PC-9 (cell line): ENCODE measurements around the gene KCNMB2. TPM values are rescaled to one million over a fixed set of nuclear protein-coding genes. Genes with fewer than 3 reads are reported as not detected.

Experiments used
- BruUV-seq: library from RNA; stranded (reverse); fragments of 400-500 nt; replicated peaks from 2 replicates; lab custom pipeline; 2021; lab: Mats Ljungman, UMichigan
- CTCF ChIA-PET: fragments of 300-600 bp; sonication (Branson Sonifier 250); formaldehyde crosslinking; loops from one replicate; lab custom pipeline; 2022; ENCODE audit warnings: antibody characterized with exemption; lab: Charles Lee
- POLR2A ChIA-PET: fragments of 300-600 bp; sonication (Branson Sonifier 250); formaldehyde crosslinking; loops from one replicate; lab custom pipeline; 2022; ENCODE audit warnings: antibody characterized with exemption; ENCODE audit not compliant: unreplicated experiment; lab: Charles Lee
- DNase-seq, 2 experiments: peaks; one replicate each; pipeline versions ENCODE4 v3.0.0 to v3.0.0-alpha.2; 2015 to 2022; ENCODE audit warnings: mixed read lengths in 1 of 2
- H2AFZ ChIP-seq: fragments of 200-600 bp; sonication (generic); 2 replicates; pipeline ENCODE4 v1.8.1; 2017; ENCODE audit warnings: antibody characterized with exemption
- H3F3A ChIP-seq: fragments of 200-600 bp; sonication (generic); 2 replicates; pipeline ENCODE4 v1.8.1; 2017; ENCODE audit warnings: antibody characterized with exemption, mild to moderate bottlenecking, low read depth; ENCODE audit not compliant: insufficient read depth
- H3K27ac ChIP-seq: fragments of 200-600 bp; sonication (generic); 2 replicates; pipeline ENCODE4 v1.6.1; 2016; ENCODE audit warnings: mixed run types
- H3K27me3 ChIP-seq: fragments of 200-600 bp; sonication (generic); 2 replicates; pipeline ENCODE4 v1.6.1; 2016; ENCODE audit warnings: low read depth, mixed run types; ENCODE audit not compliant: insufficient read depth
- H3K36me3 ChIP-seq: fragments of 200-600 bp; sonication (generic); 2 replicates; pipeline ENCODE4 v1.6.1; 2016; ENCODE audit warnings: low read depth, mixed run types
- H3K4me1 ChIP-seq: fragments of 200-600 bp; sonication (generic); replicated peaks from 2 replicates; pipeline ENCODE4 v1.6.1; 2016; ENCODE audit warnings: mixed run types; ENCODE audit not compliant: insufficient read depth
- H3K4me2 ChIP-seq: fragments of 200-600 bp; sonication (generic); 2 replicates; pipeline ENCODE4 v1.6.1; 2017; ENCODE audit warnings: mixed run types
- H3K4me3 ChIP-seq: fragments of 200-600 bp; sonication (generic); 2 replicates; pipeline ENCODE4 v1.6.1; 2016; ENCODE audit warnings: mixed run types
- H3K79me2 ChIP-seq: fragments of 200-600 bp; sonication (generic); 2 replicates; pipeline ENCODE4 v1.6.1; 2017; ENCODE audit warnings: low read depth, mixed run types
- H3K9me2 ChIP-seq: fragments of 200-600 bp; sonication (generic); 2 replicates; pipeline ENCODE4 v1.8.1; 2017; ENCODE audit warnings: mild to moderate bottlenecking; ENCODE audit not compliant: insufficient read depth
- H3K9me3 ChIP-seq: fragments of 200-600 bp; sonication (generic); 2 replicates; pipeline ENCODE4 v1.8.1; 2016; ENCODE audit warnings: low read depth; ENCODE audit not compliant: insufficient read depth
- H4K20me1 ChIP-seq: fragments of 200-600 bp; sonication (generic); 2 replicates; pipeline ENCODE4 v1.8.1; 2017; ENCODE audit not compliant: insufficient read depth
- CTCF ChIP-seq: fragments of 200-600 bp; sonication (generic); conservative IDR thresholded peaks from 2 replicates; pipeline ENCODE4 v1.6.1; 2017; ENCODE audit warnings: mixed run types, antibody characterized with exemption, mild to moderate bottlenecking, moderate library complexity
- EZH2 ChIP-seq: fragments of 200-600 bp; sonication (generic); IDR thresholded peaks from 2 replicates; pipeline ENCODE4 v1.8.0; 2017; ENCODE audit warnings: antibody characterized with exemption, low read depth
- intact Hi-C: fragments of 100-400 bp; cut with micrococcal nuclease; formaldehyde crosslinking; loops from one replicate; pipeline ENCODE4 v1.10.0; 2022; ENCODE audit not compliant: unreplicated experiment
- total RNA-seq: library from RNA; stranded (reverse); gene quantifications from 2 replicates; pipeline ENCODE4 v1.2.3, GENCODE V29; 2021

KCNMB2 gene
- total RNA-seq, 1 experiment from 2014 or later, result not detected

DNA sequence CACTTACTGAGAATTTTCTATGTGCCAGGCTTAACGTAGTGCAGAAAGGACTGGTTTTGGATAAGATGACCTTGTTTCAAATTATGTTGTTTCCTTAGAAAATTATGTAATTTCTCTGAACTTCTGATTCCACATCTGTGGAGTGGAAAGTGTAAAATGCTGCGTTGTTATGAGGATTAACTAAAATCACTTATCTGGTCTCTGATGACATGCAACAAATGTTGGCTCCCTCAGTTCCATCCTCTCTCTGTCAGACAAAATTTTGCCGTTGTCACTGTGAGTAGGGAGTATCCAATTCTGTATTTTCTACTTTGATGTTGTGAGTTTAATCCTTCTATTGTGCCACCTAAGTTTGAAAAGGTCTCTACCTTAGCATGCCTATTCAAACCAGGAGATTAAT, 175.5 kb downstream of the KCNMB2 start:
- Histone ChIP-seq H3K4me3 (no peak overlapping the region), H2AFZ (no peak overlapping the region), H3F3A (no peaks in the 10 kb centered on the region), H3K27ac (no peak overlapping the region), H3K9me3 (no peaks in the 10 kb centered on the region), H3K36me3 (no peaks in the 10 kb centered on the region), H3K27me3 (no peaks in the 10 kb centered on the region), H4K20me1 (no peaks in the 10 kb centered on the region), H3K79me2 (no peaks in the 10 kb centered on the region), H3K9me2 (no peaks in the 10 kb centered on the region), H3K4me1 (no peaks in the 10 kb centered on the region), H3K4me2 (no peak overlapping the region)
- no TSS peak for BruUV-seq
- DNase-seq, result no peak
- ChIA-PET CTCF (no interaction called here), POLR2A (no interaction called here)
- intact Hi-C loops, result no loop called here
- TF ChIP-seq CTCF (no peak), EZH2 (no peak)

GRCh38 chr3:178712247-178712646, 176.0 kb downstream of the KCNMB2 start:
- no peak for DNase-seq
- no peak for TF ChIP-seq EZH2
- TF ChIP-seq CTCF, result no peak
- Histone ChIP-seq H3K27me3 (no peaks in the 10 kb centered on the region), H3K4me2 (no peak overlapping the region), H4K20me1 (no peaks in the 10 kb centered on the region), H3F3A (no peaks in the 10 kb centered on the region), H2AFZ (no peak overlapping the region), H3K9me3 (no peaks in the 10 kb centered on the region), H3K36me3 (no peaks in the 10 kb centered on the region), H3K4me1 (no peaks in the 10 kb centered on the region), H3K9me2 (no peaks in the 10 kb centered on the region), H3K27ac (no peak overlapping the region), H3K79me2 (no peaks in the 10 kb centered on the region), H3K4me3 (no peak overlapping the region)
- intact Hi-C loops, result no loop called here
- POLR2A ChIA-PET, result no interaction called here
- BruUV-seq, result no TSS peak
- CTCF ChIA-PET, result no interaction called here

DNA sequence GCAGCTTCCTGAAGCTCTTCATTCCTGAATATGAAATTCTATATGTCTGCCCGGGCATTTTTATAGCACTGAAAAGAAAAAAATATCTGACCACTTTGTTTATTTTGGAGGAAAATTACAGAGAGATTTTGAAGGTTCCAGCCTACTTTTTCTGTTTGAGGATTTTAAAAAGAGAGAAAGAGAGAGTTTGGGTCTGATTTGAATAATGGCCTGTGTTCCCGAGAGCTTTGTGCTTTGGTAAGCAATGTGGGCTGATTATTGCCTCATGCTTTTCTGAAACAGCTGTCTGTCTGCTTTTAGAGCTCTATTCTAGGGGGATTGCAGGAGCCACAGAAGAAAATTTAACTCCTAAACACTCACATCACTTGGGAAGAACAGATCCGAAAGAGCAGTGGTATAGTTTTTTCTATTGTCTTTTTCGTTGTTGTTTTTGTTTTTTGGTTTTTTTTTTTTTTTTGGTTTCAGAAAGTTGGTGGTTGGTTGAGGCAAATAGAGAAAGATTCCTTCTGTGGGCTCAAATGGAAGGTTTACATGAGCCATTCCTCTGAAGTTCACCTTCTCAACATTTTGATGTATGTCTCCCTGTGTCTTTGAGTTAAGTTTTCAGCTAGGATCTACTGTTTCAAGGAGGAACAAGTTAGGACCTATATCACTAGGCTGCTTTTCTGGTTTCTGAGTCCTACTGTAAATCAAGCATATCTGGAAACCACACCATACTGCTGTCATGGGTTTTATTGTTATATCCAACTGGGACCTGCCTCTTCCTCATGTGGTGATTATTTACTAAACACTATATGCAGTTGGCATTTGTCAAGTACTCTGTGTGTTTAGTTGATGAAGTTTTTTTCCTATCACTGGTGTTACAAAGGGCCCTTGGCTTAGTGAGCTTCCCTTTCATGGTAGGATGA, 178.9 kb downstream of the KCNMB2 start:
- H3K4me2 ChIP-seq, result no peak overlapping the region
- no peaks in the 10 kb centered on the region for H4K20me1 ChIP-seq
- no peaks in the 10 kb centered on the region for H3K27me3 ChIP-seq
- CTCF ChIA-PET, result interaction anchor here (0.6 kb wide), 1 partner anchor 972 kb away, joined by 3 read pairs; no protein-coding TSS in a partner anchor
- POLR2A ChIA-PET, result interaction anchor here (0.5 kb wide), 1 partner anchor 286 kb away, joined by 4 read pairs; no protein-coding TSS in a partner anchor
- no peak for DNase-seq
- H3K4me1 ChIP-seq, result peaks cover 7% of the 10 kb centered on the region; the same call in 1 of the 2 replicates
- H3K9me3 ChIP-seq, result no peaks in the 10 kb centered on the region
- H3K79me2 ChIP-seq, result no peaks in the 10 kb centered on the region
- intact Hi-C loops, result no loop called here
- H3K27ac ChIP-seq, result no peak overlapping the region
- no TSS peak for BruUV-seq
- H2AFZ ChIP-seq, result no peak overlapping the region
- H3F3A ChIP-seq, result no peaks in the 10 kb centered on the region
- no peak for TF ChIP-seq EZH2
- no peak for TF ChIP-seq CTCF
- H3K36me3 ChIP-seq, result no peaks in the 10 kb centered on the region
- no peaks in the 10 kb centered on the region for H3K9me2 ChIP-seq
- no peak overlapping the region for H3K4me3 ChIP-seq
